ENCODE data around the gene KNCN.

Gene KNCN

DNA sequence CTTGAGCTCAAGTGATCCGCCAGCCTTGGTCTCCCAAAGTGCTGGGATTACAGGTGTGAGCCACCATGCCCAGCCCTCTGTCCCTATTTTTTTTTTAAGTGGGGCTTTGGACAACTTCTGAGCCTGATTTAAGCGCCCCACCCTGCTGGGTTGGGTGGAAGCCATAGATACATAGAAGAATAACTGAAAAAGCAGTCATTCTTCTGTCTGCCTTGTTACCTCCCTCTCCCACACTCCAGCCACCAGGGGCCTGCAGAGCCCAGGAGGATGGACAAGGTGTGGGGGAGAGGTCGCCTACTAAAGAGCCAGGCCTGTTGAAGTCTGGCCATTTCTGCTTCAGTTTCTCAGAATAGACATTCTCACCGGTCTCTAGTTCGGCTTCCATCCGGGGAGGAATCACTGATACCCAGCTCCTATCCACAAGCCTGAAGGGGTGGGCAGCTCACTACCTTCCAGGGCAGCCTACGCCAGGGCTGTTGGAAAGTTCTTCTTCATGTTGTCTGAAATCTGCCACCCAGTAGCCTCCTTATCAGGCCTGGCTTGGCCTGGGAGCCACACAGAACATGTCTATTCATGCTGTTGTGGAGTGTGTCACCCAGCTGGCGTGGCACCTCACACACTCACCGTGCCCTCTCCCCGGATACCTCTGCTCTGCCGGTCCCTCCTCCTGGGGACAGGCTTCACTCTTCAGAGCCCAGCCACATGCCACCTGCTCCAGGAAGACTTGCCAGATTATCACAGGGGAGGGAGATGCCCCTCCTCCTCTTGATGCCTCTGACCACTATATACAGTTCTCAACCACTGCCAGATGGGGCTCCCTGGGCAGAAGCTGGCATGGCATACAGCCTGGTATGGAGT, 27.7 kb downstream of the KNCN start:
- Histone ChIP-seq H2BK15ac (ENCODE audit: low read length) (no peak overlapping the region), H3K27ac (replicated peaks; ENCODE audit: low read length) (no peak overlapping the region), H3K27me3 (ENCODE audit: control insufficient read depth in 3 of 3, insufficient read depth in 3 of 3, low read depth in 1 of 3, low read length in 3 of 3) (peaks cover 4 to 93% (median 56%) of the 10 kb centered on the region in 3 experiments), H3K4me2 (ENCODE audit: insufficient read depth, low read length, poor library complexity, severe bottlenecking) (no peak overlapping the region), H3K36me3 (replicated peaks in 1 of 2; ENCODE audit: control insufficient read depth in 2 of 2, insufficient read depth in 2 of 2, low read length in 2 of 2) (no peaks in the 10 kb centered on the region), H3K4me3 (ENCODE audit: low read length in 2 of 2) (no peak overlapping the region), H3K14ac (ENCODE audit: low read length) (no peak overlapping the region), H2AK5ac (ENCODE audit: low read depth, low read length) (peak overlapping the region; percentile 33), H3K9me3 (replicated peaks in 1 of 2; ENCODE audit: control insufficient read depth in 2 of 2, insufficient read depth in 1 of 2, low read depth in 1 of 2, low read length in 2 of 2) (no peaks in the 10 kb centered on the region), H4K8ac (ENCODE audit: low read depth, low read length) (no peak overlapping the region), H3K4me1 (ENCODE audit: control insufficient read depth in 2 of 2, insufficient read depth in 1 of 2, low read depth in 1 of 2, low read length in 2 of 2) (peaks cover 8 to 46% of the 10 kb centered on the region in 2 donors), H2BK12ac (ENCODE audit: low read length) (no peak overlapping the region), H3K18ac (ENCODE audit: low read length) (peak overlapping the region; percentile 30), H3K9ac (ENCODE audit: low read depth, low read length, poor library complexity) (no peak overlapping the region), H3K79me1 (ENCODE audit: low read depth, low read length) (no peaks in the 10 kb centered on the region), H2BK120ac (ENCODE audit: low read depth, low read length) (no peak overlapping the region), H2AFZ (ENCODE audit: low read length) (no peak overlapping the region), H3K23ac (ENCODE audit: low read depth, low read length, poor library complexity) (no peak overlapping the region), H2BK5ac (ENCODE audit: low read length) (peak overlapping the region; percentile 4), H4K91ac (ENCODE audit: low read depth, low read length, poor library complexity) (no peak overlapping the region), H3K4ac (ENCODE audit: low read length) (no peak overlapping the region)
- WGBS, 2 donors (ENCODE audit: extremely low coverage in 2 of 2, insufficient read length in 2 of 2, insufficient replicate concordance in 1 of 2), result no CpG with 5 or more reads among the region's 11 CpGs
- DNase-seq (ENCODE audit: low spot score), result no peak

DNA sequence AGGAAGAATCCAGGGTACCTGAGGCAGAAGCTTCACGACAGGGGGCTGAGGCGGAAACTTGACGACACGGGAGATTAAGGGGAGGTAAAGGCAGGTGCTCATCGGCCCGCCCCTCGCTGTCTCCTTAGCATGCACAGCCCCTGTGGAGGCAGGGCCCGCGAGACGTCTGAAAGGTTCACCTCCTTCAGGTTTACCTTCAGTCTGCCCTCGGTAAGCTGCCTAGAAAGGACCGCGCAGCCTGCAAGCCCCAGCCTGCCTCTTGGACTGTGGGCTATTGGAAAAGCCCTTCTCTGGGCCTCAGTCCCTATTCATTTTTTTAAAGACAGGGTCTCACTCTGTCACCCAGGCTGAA, 28.5 kb downstream of the KNCN start:
- H3K9ac ChIP-seq (ENCODE audit: low read depth, low read length, poor library complexity), result peak overlapping the region; percentile 17
- peak overlapping the region; percentile 44 for H3K18ac ChIP-seq (ENCODE audit: low read length)
- H2AFZ ChIP-seq (ENCODE audit: low read length), result no peak overlapping the region
- no peak overlapping the region for H3K27ac ChIP-seq (replicated peaks; ENCODE audit: low read length)
- H2BK12ac ChIP-seq (ENCODE audit: low read length), result no peak overlapping the region
- H3K14ac ChIP-seq (ENCODE audit: low read length), result no peak overlapping the region
- peak overlapping the region; percentile 4 for H3K4ac ChIP-seq (ENCODE audit: low read length)
- peak overlapping the region; percentile 41 for H2AK5ac ChIP-seq (ENCODE audit: low read depth, low read length)
- no CpG with 5 or more reads among the region's 13 CpGs for WGBS, 2 donors (ENCODE audit: extremely low coverage in 2 of 2, insufficient read length in 2 of 2, insufficient replicate concordance in 1 of 2)
- no peaks in the 10 kb centered on the region for H3K36me3 ChIP-seq (replicated peaks in 1 of 2; ENCODE audit: control insufficient read depth in 2 of 2, insufficient read depth in 2 of 2, low read length in 2 of 2)
- peak overlapping the region; percentile 61 for H2BK15ac ChIP-seq (ENCODE audit: low read length)
- no peak overlapping the region for H4K8ac ChIP-seq (ENCODE audit: low read depth, low read length)
- peak overlapping the region; percentile 44 for H2BK5ac ChIP-seq (ENCODE audit: low read length)
- no peak for DNase-seq (ENCODE audit: low spot score)
- H2BK120ac ChIP-seq (ENCODE audit: low read depth, low read length), result no peak overlapping the region
- H3K9me3 ChIP-seq (replicated peaks in 1 of 2; ENCODE audit: control insufficient read depth in 2 of 2, insufficient read depth in 1 of 2, low read depth in 1 of 2, low read length in 2 of 2), result no peaks in the 10 kb centered on the region
- H3K4me3 ChIP-seq (ENCODE audit: low read length in 2 of 2), result no peak overlapping the region
- H3K79me1 ChIP-seq (ENCODE audit: low read depth, low read length), result no peaks in the 10 kb centered on the region
- no peak overlapping the region for H3K4me2 ChIP-seq (ENCODE audit: insufficient read depth, low read length, poor library complexity, severe bottlenecking)
- peaks cover 8 to 51% of the 10 kb centered on the region in 2 donors for H3K4me1 ChIP-seq (ENCODE audit: control insufficient read depth in 2 of 2, insufficient read depth in 1 of 2, low read depth in 1 of 2, low read length in 2 of 2)
- H3K27me3 ChIP-seq (ENCODE audit: control insufficient read depth in 3 of 3, insufficient read depth in 3 of 3, low read depth in 1 of 3, low read length in 3 of 3), result peaks cover 4 to 91% (median 52%) of the 10 kb centered on the region in 3 experiments
- H4K91ac ChIP-seq (ENCODE audit: low read depth, low read length, poor library complexity), result no peak overlapping the region
- peak overlapping the region; percentile 78 for H3K23ac ChIP-seq (ENCODE audit: low read depth, low read length, poor library complexity)

DNA sequence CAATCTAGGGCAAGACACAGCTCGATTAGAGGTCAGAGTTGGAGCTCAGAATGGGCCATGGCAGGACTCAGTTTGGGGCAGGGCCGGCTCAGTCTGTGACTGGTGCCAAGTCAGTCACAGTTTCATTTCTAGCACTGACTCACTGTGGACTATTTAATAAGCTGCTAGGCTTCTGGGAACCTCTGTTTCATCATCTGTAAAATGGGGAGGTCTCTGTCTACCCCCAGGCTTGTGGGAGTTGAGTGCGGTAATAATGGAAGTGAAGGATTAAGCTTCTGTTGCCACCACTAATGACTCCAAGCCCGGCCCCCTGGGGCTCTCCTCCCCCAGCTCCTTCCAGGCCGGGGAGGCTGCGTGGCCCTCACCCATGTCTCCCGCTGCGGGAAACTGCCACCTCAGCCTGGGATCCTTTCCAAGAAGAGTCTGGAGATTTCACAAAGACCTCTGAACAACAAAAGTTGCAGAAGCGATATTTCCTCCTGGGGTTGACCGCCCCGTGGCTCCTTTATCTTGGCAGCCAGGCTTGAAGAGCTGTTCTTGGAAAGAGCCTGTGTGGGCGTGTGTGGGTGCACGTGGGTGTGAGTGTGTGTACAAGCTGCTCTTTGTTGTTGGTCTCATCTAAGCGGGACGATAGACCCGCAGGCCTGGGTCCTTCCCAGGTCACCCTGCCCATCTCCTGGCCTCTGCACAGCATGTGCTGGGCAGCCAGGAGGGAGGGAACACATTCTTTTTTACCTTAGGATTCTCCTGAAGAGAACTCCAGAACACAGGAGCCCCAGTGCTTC, 29.1 kb downstream of the KNCN start:
- Histone ChIP-seq H2BK120ac (ENCODE audit: low read depth, low read length) (no peak overlapping the region), H3K23ac (ENCODE audit: low read depth, low read length, poor library complexity) (peak overlapping the region; percentile 78), H2AFZ (ENCODE audit: low read length) (no peak overlapping the region), H3K27me3 (ENCODE audit: control insufficient read depth in 3 of 3, insufficient read depth in 3 of 3, low read depth in 1 of 3, low read length in 3 of 3) (peaks cover 4 to 91% (median 48%) of the 10 kb centered on the region in 3 experiments), H2AK5ac (ENCODE audit: low read depth, low read length) (peak overlapping the region; percentile 41), H3K4me2 (ENCODE audit: insufficient read depth, low read length, poor library complexity, severe bottlenecking) (no peak overlapping the region), H2BK15ac (ENCODE audit: low read length) (peak overlapping the region; percentile 61), H2BK5ac (ENCODE audit: low read length) (peak overlapping the region; percentile 44), H2BK12ac (ENCODE audit: low read length) (peak overlapping the region; percentile 76), H3K18ac (ENCODE audit: low read length) (peak overlapping the region; percentile 82), H3K14ac (ENCODE audit: low read length) (no peak overlapping the region), H3K27ac (replicated peaks; ENCODE audit: low read length) (no peak overlapping the region), H3K4me1 (ENCODE audit: control insufficient read depth in 2 of 2, insufficient read depth in 1 of 2, low read depth in 1 of 2, low read length in 2 of 2) (peaks cover 8 to 55% of the 10 kb centered on the region in 2 donors), H3K4ac (ENCODE audit: low read length) (peak overlapping the region; percentile 4), H3K4me3 (ENCODE audit: low read length in 2 of 2) (no peak overlapping the region), H4K91ac (ENCODE audit: low read depth, low read length, poor library complexity) (no peak overlapping the region), H4K8ac (ENCODE audit: low read depth, low read length) (no peak overlapping the region), H3K9me3 (replicated peaks in 1 of 2; ENCODE audit: control insufficient read depth in 2 of 2, insufficient read depth in 1 of 2, low read depth in 1 of 2, low read length in 2 of 2) (no peaks in the 10 kb centered on the region), H3K79me1 (ENCODE audit: low read depth, low read length) (no peaks in the 10 kb centered on the region), H3K9ac (ENCODE audit: low read depth, low read length, poor library complexity) (no peak overlapping the region), H3K36me3 (replicated peaks in 1 of 2; ENCODE audit: control insufficient read depth in 2 of 2, insufficient read depth in 2 of 2, low read length in 2 of 2) (no peaks in the 10 kb centered on the region)
- no peak for DNase-seq (ENCODE audit: low spot score)
- WGBS, 2 donors (ENCODE audit: extremely low coverage in 2 of 2, insufficient read length in 2 of 2, insufficient replicate concordance in 1 of 2), result no CpG with 5 or more reads among the region's 16 CpGs

DNA sequence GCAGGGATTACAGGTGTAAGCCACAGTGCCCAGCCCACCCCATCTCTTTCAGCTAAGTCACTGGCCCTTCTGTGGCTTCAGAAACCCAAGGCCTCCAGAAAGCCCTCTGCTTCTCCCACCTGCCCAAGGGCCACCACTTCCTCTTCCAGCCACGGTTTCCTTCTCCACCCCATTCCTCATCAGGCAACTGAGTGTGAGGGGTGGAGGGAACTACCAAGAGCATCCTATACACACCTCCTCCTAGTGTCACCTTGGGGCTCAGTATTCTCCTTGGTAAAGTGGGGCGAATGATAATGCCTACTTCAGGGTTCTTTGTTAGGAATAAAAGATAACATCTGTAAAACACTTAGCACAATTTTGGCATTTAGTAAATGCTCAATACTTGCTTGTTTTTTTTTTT, 30.0 kb downstream of the KNCN start:
- no peak overlapping the region for H3K14ac ChIP-seq (ENCODE audit: low read length)
- no peak overlapping the region for H3K18ac ChIP-seq (ENCODE audit: low read length)
- H2BK5ac ChIP-seq (ENCODE audit: low read length), result no peak overlapping the region
- no peak overlapping the region for H3K9ac ChIP-seq (ENCODE audit: low read depth, low read length, poor library complexity)
- no CpG with 5 or more reads among the region's 2 CpGs for WGBS, 2 donors (ENCODE audit: extremely low coverage in 2 of 2, insufficient read length in 2 of 2, insufficient replicate concordance in 1 of 2)
- H2AFZ ChIP-seq (ENCODE audit: low read length), result no peak overlapping the region
- H3K4me2 ChIP-seq (ENCODE audit: insufficient read depth, low read length, poor library complexity, severe bottlenecking), result no peak overlapping the region
- no peak overlapping the region for H3K27ac ChIP-seq (replicated peaks; ENCODE audit: low read length)
- H2BK120ac ChIP-seq (ENCODE audit: low read depth, low read length), result no peak overlapping the region
- peaks cover 8 to 60% of the 10 kb centered on the region in 2 donors for H3K4me1 ChIP-seq (ENCODE audit: control insufficient read depth in 2 of 2, insufficient read depth in 1 of 2, low read depth in 1 of 2, low read length in 2 of 2)
- no peak overlapping the region for H4K8ac ChIP-seq (ENCODE audit: low read depth, low read length)
- H3K36me3 ChIP-seq (replicated peaks in 1 of 2; ENCODE audit: control insufficient read depth in 2 of 2, insufficient read depth in 2 of 2, low read length in 2 of 2), result no peaks in the 10 kb centered on the region
- H3K4me3 ChIP-seq (ENCODE audit: low read length in 2 of 2), result no peak overlapping the region
- H2BK15ac ChIP-seq (ENCODE audit: low read length), result no peak overlapping the region
- H3K79me1 ChIP-seq (ENCODE audit: low read depth, low read length), result no peaks in the 10 kb centered on the region
- no peak for DNase-seq (ENCODE audit: low spot score)
- H2AK5ac ChIP-seq (ENCODE audit: low read depth, low read length), result no peak overlapping the region
- peaks cover 4 to 91% (median 38%) of the 10 kb centered on the region in 3 experiments for H3K27me3 ChIP-seq (ENCODE audit: control insufficient read depth in 3 of 3, insufficient read depth in 3 of 3, low read depth in 1 of 3, low read length in 3 of 3)
- H3K4ac ChIP-seq (ENCODE audit: low read length), result no peak overlapping the region
- H4K91ac ChIP-seq (ENCODE audit: low read depth, low read length, poor library complexity), result no peak overlapping the region
- H3K23ac ChIP-seq (ENCODE audit: low read depth, low read length, poor library complexity), result no peak overlapping the region
- no peak overlapping the region for H2BK12ac ChIP-seq (ENCODE audit: low read length)
- H3K9me3 ChIP-seq (replicated peaks in 1 of 2; ENCODE audit: control insufficient read depth in 2 of 2, insufficient read depth in 1 of 2, low read depth in 1 of 2, low read length in 2 of 2), result no peaks in the 10 kb centered on the region
